Activated T-cell treated with anti-CD3 and anti-CD28 coated beads, Interleukin-2, amount 50 U/mL, for 4 hours (primary cell): Measurements from ENCODE around the gene CSN1S1. TPM values are rescaled to one million over a fixed set of nuclear protein-coding genes. Genes with fewer than 3 reads are reported as not detected.
"Not testable (repeated sequence)": the region's sequence is repeated elsewhere in the genome, so short reads cannot be mapped to it uniquely, and the experiment has no call there.

ENCODE experiments used
- ATAC-seq, 2 donors: fragments of 200-7000 bp; cut with Tn5 transposase; one replicate each; pipeline ENCODE4 v1.10.0; 2021
- DNase-seq: peaks from one replicate; pipeline ENCODE4 v3.0.0-alpha.2; 2020
- H3K27me3 Mint-ChIP-seq: one replicate; pipeline ENCODE4 v1.8.0; 2021; ENCODE audit warnings: low read depth, mixed read lengths
- H3K36me3 Mint-ChIP-seq: one replicate; pipeline ENCODE4 v1.8.0; 2022; ENCODE audit warnings: mixed read lengths; ENCODE audit not compliant: insufficient read depth
- H3K4me1 Mint-ChIP-seq: one replicate; pipeline ENCODE4 v1.8.0; 2021; ENCODE audit warnings: low read depth, mixed read lengths
- H3K4me3 Mint-ChIP-seq: one replicate; pipeline ENCODE4 v1.8.0; 2021; ENCODE audit warnings: mild to moderate bottlenecking, moderate library complexity, mixed read lengths
- H3K9me3 Mint-ChIP-seq: one replicate; pipeline ENCODE4 v1.8.0; 2021; ENCODE audit warnings: mixed read lengths
- total RNA-seq, 3 donors: library from RNA; stranded (reverse); gene quantifications; one replicate each; pipeline ENCODE4 v1.2.1, GENCODE V29; 2021

Gene CSN1S1
- total RNA-seq, result not detected

GRCh38 chr4:69930768-69931167 is at the start of gene CSN1S1:
Gene CSN1S1 (plus strand): TSS chr4:69931068. CDS start chr4:69932556, 1,488 bp downstream.
- no peak for DNase-seq
- Mint-ChIP-seq H3K9me3 (no peaks in the 10 kb centered on the region), H3K4me1 (no peaks in the 10 kb centered on the region), H3K27me3 (no peaks in the 10 kb centered on the region), H3K4me3 (no peak within 1 kb of the TSS), H3K36me3 (no peaks in the 10 kb centered on the region)
- ATAC-seq, result no peak

GRCh38 chr4:69881173-69881773 is 49.6 kb upstream of the CSN1S1 start:
- no peaks in the 10 kb centered on the region for H3K36me3 Mint-ChIP-seq

GRCh38 chr4:69882150-69882549 is 48.7 kb upstream of the CSN1S1 start:
- Mint-ChIP-seq H3K27me3 (no peaks in the 10 kb centered on the region), H3K9me3 (no peaks in the 10 kb centered on the region), H3K4me1 (no peaks in the 10 kb centered on the region), H3K4me3 (no peak overlapping the region), H3K36me3 (no peaks in the 10 kb centered on the region)
- ATAC-seq, result no peak
- no peak for DNase-seq

More at GRCh38 chr4:69881173-69881773, 49.6 kb upstream of the CSN1S1 start:
- ATAC-seq (peak in 1 of 2 donors; percentile 58), DNase-seq (peak; percentile 5)
- H3K9me3 Mint-ChIP-seq, result no peaks in the 10 kb centered on the region
- no peaks in the 10 kb centered on the region for H3K4me1 Mint-ChIP-seq
- H3K27me3 Mint-ChIP-seq, result no peaks in the 10 kb centered on the region
- no peak overlapping the region for H3K4me3 Mint-ChIP-seq

GRCh38 chr4:69888336-69888735 is 42.5 kb upstream of the CSN1S1 start:
- H3K4me3 Mint-ChIP-seq, result no peak overlapping the region
- no peaks in the 10 kb centered on the region for H3K4me1 Mint-ChIP-seq
- DNase-seq (no peak), ATAC-seq (no peak)
- H3K27me3 Mint-ChIP-seq, result no peaks in the 10 kb centered on the region
- no peaks in the 10 kb centered on the region for H3K36me3 Mint-ChIP-seq
- H3K9me3 Mint-ChIP-seq, result no peaks in the 10 kb centered on the region

- no peaks in the 10 kb centered on the region for H3K36me3 Mint-ChIP-seq
- peaks cover 11% of the 10 kb centered on the region for H3K27me3 Mint-ChIP-seq
- H3K4me3 Mint-ChIP-seq, result no peak overlapping the region
- H3K9me3 Mint-ChIP-seq, result no peaks in the 10 kb centered on the region
- DNase-seq, result no peak
- ATAC-seq, result no peak
- no peaks in the 10 kb centered on the region for H3K4me1 Mint-ChIP-seq
These were observed 36.7 kb upstream of the CSN1S1 start for GRCh38 chr4:69894186-69894585.

- Mint-ChIP-seq H3K36me3 (no peaks in the 10 kb centered on the region), H3K9me3 (no peaks in the 10 kb centered on the region), H3K27me3 (peaks cover 11% of the 10 kb centered on the region), H3K4me1 (no peaks in the 10 kb centered on the region), H3K4me3 (no peak overlapping the region)
- DNase-seq (no peak), ATAC-seq (no peak)
These were observed 36.1 kb upstream of the CSN1S1 start for GRCh38 chr4:69894721-69895120.

GRCh38 chr4:69896530-69897116 is 34.2 kb upstream of the CSN1S1 start:
- no peaks in the 10 kb centered on the region for H3K9me3 Mint-ChIP-seq
- no peaks in the 10 kb centered on the region for H3K36me3 Mint-ChIP-seq
- ATAC-seq (no peak), DNase-seq (no peak)
- peaks cover 11% of the 10 kb centered on the region for H3K27me3 Mint-ChIP-seq
- H3K4me3 Mint-ChIP-seq, result no peak overlapping the region
- no peaks in the 10 kb centered on the region for H3K4me1 Mint-ChIP-seq

GRCh38 chr4:69907151-69907550 is 23.7 kb upstream of the CSN1S1 start:
- DNase-seq, result no peak
- Mint-ChIP-seq H3K36me3 (no peaks in the 10 kb centered on the region), H3K9me3 (no peaks in the 10 kb centered on the region), H3K27me3 (peaks cover 1% of the 10 kb centered on the region), H3K4me1 (no peaks in the 10 kb centered on the region), H3K4me3 (no peak overlapping the region)
- no peak for ATAC-seq

GRCh38 chr4:69909195-69909594 is 21.7 kb upstream of the CSN1S1 start:
- no peak for ATAC-seq
- Mint-ChIP-seq H3K9me3 (no peaks in the 10 kb centered on the region), H3K4me3 (no peak overlapping the region), H3K4me1 (no peaks in the 10 kb centered on the region), H3K36me3 (no peaks in the 10 kb centered on the region), H3K27me3 (no peaks in the 10 kb centered on the region)
- DNase-seq, result no peak

- DNase-seq (no peak), ATAC-seq (no peak)
- peaks cover 2% of the 10 kb centered on the region for H3K27me3 Mint-ChIP-seq
- H3K36me3 Mint-ChIP-seq, result no peaks in the 10 kb centered on the region
- no peaks in the 10 kb centered on the region for H3K4me1 Mint-ChIP-seq
- no peaks in the 10 kb centered on the region for H3K9me3 Mint-ChIP-seq
- no peak overlapping the region for H3K4me3 Mint-ChIP-seq
These were observed 20.7 kb upstream of the CSN1S1 start for GRCh38 chr4:69910016-69910782.

GRCh38 chr4:69920874-69921273 is 10.0 kb upstream of the CSN1S1 start:
- ATAC-seq, result no peak
- Mint-ChIP-seq H3K4me3 (no peak overlapping the region), H3K9me3 (no peaks in the 10 kb centered on the region), H3K36me3 (no peaks in the 10 kb centered on the region), H3K4me1 (no peaks in the 10 kb centered on the region), H3K27me3 (no peaks in the 10 kb centered on the region)
- DNase-seq, result no peak

- H3K9me3 Mint-ChIP-seq, H3K36me3 Mint-ChIP-seq, H3K27me3 Mint-ChIP-seq, H3K4me1 Mint-ChIP-seq, ATAC-seq, H3K4me3 Mint-ChIP-seq, DNase-seq: not testable (repeated sequence)
These were observed 7.0 kb upstream of the CSN1S1 start for GRCh38 chr4:69923782-69924410.

GRCh38 chr4:69934150-69934549 is 3.3 kb downstream of the CSN1S1 start:
- Mint-ChIP-seq H3K4me3 (no peak overlapping the region), H3K36me3 (no peaks in the 10 kb centered on the region), H3K27me3 (no peaks in the 10 kb centered on the region), H3K9me3 (no peaks in the 10 kb centered on the region), H3K4me1 (no peaks in the 10 kb centered on the region)
- DNase-seq (no peak), ATAC-seq (no peak)

GRCh38 chr4:69936566-69936965 is 5.7 kb downstream of the CSN1S1 start:
- no peaks in the 10 kb centered on the region for H3K36me3 Mint-ChIP-seq

More at GRCh38 chr4:69936566-69936965, 5.7 kb downstream of the CSN1S1 start:
- no peaks in the 10 kb centered on the region for H3K9me3 Mint-ChIP-seq
- no peaks in the 10 kb centered on the region for H3K4me1 Mint-ChIP-seq
- H3K4me3 Mint-ChIP-seq, result no peak overlapping the region
- ATAC-seq, result no peak
- no peak for DNase-seq
- H3K27me3 Mint-ChIP-seq, result no peaks in the 10 kb centered on the region
